ENCODE results near the gene NLGN4X.

NLGN4X gene

DNA sequence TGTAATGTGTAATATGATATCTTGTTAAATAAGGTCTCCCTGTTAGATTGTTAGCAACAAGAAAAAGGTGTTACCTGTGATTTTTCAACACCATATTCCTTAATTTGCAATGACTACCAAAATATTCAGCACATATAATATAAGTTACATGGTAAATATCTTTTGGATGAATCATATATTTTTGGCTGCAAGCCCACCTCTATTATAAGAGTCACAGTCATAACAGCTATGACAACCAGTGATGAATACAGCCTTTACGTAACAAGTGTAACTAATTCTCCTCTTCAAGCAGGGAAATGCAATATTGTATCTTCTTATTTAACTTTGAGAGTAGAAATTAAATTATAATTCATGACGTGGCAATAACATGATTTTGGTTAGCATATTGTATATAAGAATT is 187.0 kb downstream of the NLGN4X start:
- Histone ChIP-seq H3K9me3 (ENCODE audit: low read length) (no peaks in the 10 kb centered on the region), H3K9me2 (ENCODE audit: low read depth, low read length) (no peaks in the 10 kb centered on the region), H3K36me3 (ENCODE audit: insufficient read depth, low read length) (no peaks in the 10 kb centered on the region), H3K4me3 (ENCODE audit: low read depth, low read length, poor library complexity, severe bottlenecking) (no peak overlapping the region), H3K79me2 (ENCODE audit: insufficient read depth, low read length) (no peaks in the 10 kb centered on the region), H3K4me1 (ENCODE audit: insufficient read depth, low read length, severe bottlenecking) (no peaks in the 10 kb centered on the region), H3K4me2 (ENCODE audit: low read length) (no peak overlapping the region), H3K27ac (ENCODE audit: low read depth, low read length, poor library complexity, severe bottlenecking) (no peak overlapping the region), H2AFZ (ENCODE audit: low read length) (no peak overlapping the region), H4K20me1 (ENCODE audit: insufficient read depth, low read length) (no peaks in the 10 kb centered on the region), H3K27me3 (ENCODE audit: insufficient read depth, low read length) (no peaks in the 10 kb centered on the region), H3F3A (ENCODE audit: insufficient read depth, low read length) (no peaks in the 10 kb centered on the region), H3K9ac (ENCODE audit: low read length) (no peak overlapping the region)
- no peak for TF ChIP-seq EZH2 (IDR thresholded peaks at IDR 0.05; ENCODE audit: borderline replicate concordance, low read length)
- TF ChIP-seq, protein P1, sequence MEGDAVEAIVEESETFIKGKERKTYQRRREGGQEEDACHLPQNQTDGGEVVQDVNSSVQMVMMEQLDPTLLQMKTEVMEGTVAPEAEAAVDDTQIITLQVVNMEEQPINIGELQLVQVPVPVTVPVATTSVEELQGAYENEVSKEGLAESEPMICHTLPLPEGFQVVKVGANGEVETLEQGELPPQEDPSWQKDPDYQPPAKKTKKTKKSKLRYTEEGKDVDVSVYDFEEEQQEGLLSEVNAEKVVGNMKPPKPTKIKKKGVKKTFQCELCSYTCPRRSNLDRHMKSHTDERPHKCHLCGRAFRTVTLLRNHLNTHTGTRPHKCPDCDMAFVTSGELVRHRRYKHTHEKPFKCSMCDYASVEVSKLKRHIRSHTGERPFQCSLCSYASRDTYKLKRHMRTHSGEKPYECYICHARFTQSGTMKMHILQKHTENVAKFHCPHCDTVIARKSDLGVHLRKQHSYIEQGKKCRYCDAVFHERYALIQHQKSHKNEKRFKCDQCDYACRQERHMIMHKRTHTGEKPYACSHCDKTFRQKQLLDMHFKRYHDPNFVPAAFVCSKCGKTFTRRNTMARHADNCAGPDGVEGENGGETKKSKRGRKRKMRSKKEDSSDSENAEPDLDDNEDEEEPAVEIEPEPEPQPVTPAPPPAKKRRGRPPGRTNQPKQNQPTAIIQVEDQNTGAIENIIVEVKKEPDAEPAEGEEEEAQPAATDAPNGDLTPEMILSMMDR (IDR thresholded peaks at IDR 0.05; ENCODE audit: low read length) = no peak

DNA sequence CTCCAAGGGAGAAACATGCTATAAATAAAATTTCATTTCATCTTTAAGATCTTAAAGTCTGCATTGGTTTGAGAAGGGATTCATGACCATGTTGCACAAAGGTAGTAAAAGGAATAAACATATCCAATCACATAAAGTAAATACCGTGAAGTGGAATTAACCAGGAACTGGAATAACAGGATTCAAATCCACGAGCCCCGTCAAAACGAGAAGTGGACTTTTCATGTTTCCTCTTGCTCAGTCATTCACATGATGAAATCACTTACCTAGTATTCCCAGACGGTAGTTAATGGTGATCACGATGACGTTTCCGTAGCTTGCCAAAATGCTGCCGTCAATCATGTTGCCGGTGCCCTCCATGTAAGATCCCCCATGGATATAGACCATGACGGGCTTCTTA is 199.7 kb downstream of the NLGN4X start:
- no peak overlapping the region for H3K4me3 ChIP-seq (ENCODE audit: low read depth, low read length, poor library complexity, severe bottlenecking)
- no peak overlapping the region for H3K27ac ChIP-seq (ENCODE audit: low read depth, low read length, poor library complexity, severe bottlenecking)
- no peak overlapping the region for H3K9ac ChIP-seq (ENCODE audit: low read length)
- no peaks in the 10 kb centered on the region for H3K79me2 ChIP-seq (ENCODE audit: insufficient read depth, low read length)
- H3K36me3 ChIP-seq (ENCODE audit: insufficient read depth, low read length) = no peaks in the 10 kb centered on the region
- no peaks in the 10 kb centered on the region for H3K4me1 ChIP-seq (ENCODE audit: insufficient read depth, low read length, severe bottlenecking)
- H3K27me3 ChIP-seq (ENCODE audit: insufficient read depth, low read length) = no peaks in the 10 kb centered on the region
- H3F3A ChIP-seq (ENCODE audit: insufficient read depth, low read length) = no peaks in the 10 kb centered on the region
- H3K9me3 ChIP-seq (ENCODE audit: low read length) = no peaks in the 10 kb centered on the region
- H4K20me1 ChIP-seq (ENCODE audit: insufficient read depth, low read length) = no peaks in the 10 kb centered on the region
- TF ChIP-seq EZH2 (IDR thresholded peaks at IDR 0.05; ENCODE audit: borderline replicate concordance, low read length) = no peak
- TF ChIP-seq, protein P1 (IDR thresholded peaks at IDR 0.05; ENCODE audit: low read length) = no peak
- H2AFZ ChIP-seq (ENCODE audit: low read length) = no peak overlapping the region
- no peak overlapping the region for H3K4me2 ChIP-seq (ENCODE audit: low read length)
- H3K9me2 ChIP-seq (ENCODE audit: low read depth, low read length) = no peaks in the 10 kb centered on the region

DNA sequence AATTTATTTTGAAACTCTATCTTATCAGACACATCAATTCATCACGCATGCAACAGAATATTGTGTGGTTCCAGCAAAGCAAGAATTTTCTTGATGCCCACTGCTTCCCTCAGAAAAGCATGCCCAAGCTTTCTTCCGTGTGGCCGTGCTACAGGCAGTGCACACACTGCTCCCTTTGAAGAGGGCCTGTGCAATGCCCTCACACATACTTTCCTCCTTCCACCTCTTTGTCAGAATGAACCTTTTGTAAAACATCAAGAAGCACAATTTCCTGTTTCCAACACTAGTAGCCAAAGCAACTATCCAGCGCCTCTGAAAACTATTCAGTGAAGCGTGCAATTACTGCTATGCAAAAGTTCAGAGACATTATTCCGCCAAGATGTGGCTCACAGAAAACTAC is 201.7 kb downstream of the NLGN4X start:
- no peak overlapping the region for H3K4me2 ChIP-seq (ENCODE audit: low read length)
- no peak overlapping the region for H3K9ac ChIP-seq (ENCODE audit: low read length)
- TF ChIP-seq, protein P1 (IDR thresholded peaks at IDR 0.05; ENCODE audit: low read length) = no peak
- TF ChIP-seq EZH2 (IDR thresholded peaks at IDR 0.05; ENCODE audit: borderline replicate concordance, low read length) = no peak
- H3F3A ChIP-seq (ENCODE audit: insufficient read depth, low read length) = no peaks in the 10 kb centered on the region
- H3K9me2 ChIP-seq (ENCODE audit: low read depth, low read length) = no peaks in the 10 kb centered on the region
- H3K4me3 ChIP-seq (ENCODE audit: low read depth, low read length, poor library complexity, severe bottlenecking) = no peak overlapping the region
- H3K27ac ChIP-seq (ENCODE audit: low read depth, low read length, poor library complexity, severe bottlenecking) = no peak overlapping the region
- H3K36me3 ChIP-seq (ENCODE audit: insufficient read depth, low read length) = no peaks in the 10 kb centered on the region
- H3K4me1 ChIP-seq (ENCODE audit: insufficient read depth, low read length, severe bottlenecking) = no peaks in the 10 kb centered on the region
- H3K79me2 ChIP-seq (ENCODE audit: insufficient read depth, low read length) = no peaks in the 10 kb centered on the region
- H2AFZ ChIP-seq (ENCODE audit: low read length) = no peak overlapping the region
- H3K27me3 ChIP-seq (ENCODE audit: insufficient read depth, low read length) = no peaks in the 10 kb centered on the region
- H4K20me1 ChIP-seq (ENCODE audit: insufficient read depth, low read length) = no peaks in the 10 kb centered on the region
- H3K9me3 ChIP-seq (ENCODE audit: low read length) = no peaks in the 10 kb centered on the region

Measured in OCI-LY1 (cell line).